NCI-H82 (cell line): ENCODE data around the gene FAM180A.

Source experiments
- DNase-seq: peaks from one replicate; lab custom pipeline; 2025; lab: John Stamatoyannopoulos, UW

Gene FAM180A

DNA sequence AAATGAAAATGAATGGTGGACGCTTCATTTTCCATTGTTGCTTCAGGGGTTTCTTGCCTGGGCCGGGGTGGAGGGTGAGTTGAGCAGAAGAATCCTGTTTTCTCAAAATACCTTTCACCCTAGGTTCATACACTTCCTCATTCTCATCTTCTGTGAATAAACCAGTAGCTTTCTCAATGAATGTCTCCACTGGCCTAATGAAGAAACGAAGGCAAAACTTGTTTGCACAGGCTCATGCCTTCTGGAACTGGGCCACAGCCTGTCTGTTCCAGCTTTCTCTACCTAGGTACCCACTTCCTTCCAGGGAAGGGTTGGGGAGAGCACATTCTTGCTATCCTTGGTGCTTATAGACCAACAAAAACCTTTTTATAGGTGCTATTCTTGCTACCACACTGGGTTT lies 65.0 kb downstream of the FAM180A start:
- DNase-seq = no peak

DNA sequence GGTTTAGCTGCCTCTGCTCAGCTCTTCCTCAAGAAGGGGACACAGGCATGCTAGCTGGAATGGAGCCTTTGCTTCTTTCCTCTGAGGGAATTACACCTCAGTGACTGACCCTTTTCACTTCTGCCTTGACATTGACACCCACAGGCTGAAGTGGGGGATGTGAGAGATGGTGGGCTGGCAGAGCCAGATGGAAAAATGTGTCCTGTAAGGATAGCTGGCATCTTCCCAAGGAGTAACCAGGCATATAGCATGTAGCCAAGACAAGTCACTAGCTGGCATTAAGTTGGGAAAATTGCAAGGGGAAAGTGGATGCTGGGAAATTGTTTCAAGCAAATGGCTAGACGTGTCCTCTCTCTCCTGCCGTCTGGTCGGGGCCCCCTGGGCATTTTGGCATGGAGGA lies 66.4 kb downstream of the FAM180A start:
- DNase-seq = no peak

DNA sequence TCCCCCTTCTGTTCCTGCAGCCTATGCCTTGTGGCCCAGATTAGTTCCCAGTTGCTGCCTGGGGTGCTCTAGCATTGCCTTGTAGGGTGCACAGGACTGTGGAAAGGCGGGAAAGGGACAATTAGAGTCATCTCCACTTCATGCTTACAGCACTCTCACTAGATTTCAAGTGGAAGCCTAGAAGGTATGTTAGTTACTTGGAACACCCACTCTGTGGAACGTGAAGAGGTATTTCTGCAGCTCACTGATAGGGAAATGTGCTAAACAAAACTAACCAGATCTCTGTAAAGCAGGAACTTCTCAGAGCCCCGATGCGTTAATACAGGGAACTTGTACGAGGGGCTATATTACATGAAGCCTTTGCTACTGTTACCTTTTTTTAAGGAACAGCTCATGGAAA lies 66.9 kb downstream of the FAM180A start:
- DNase-seq = no peak
